ENCODE results near the gene CD8B. TPM values are rescaled to one million over a fixed set of nuclear protein-coding genes. Genes with fewer than 3 reads are reported as not detected.

CD8B gene
- total and polyA plus RNA-seq, 2 donors (not counting 3 experiments of a cell fraction or from before 2014, with no cell fraction given): not detected

DNA sequence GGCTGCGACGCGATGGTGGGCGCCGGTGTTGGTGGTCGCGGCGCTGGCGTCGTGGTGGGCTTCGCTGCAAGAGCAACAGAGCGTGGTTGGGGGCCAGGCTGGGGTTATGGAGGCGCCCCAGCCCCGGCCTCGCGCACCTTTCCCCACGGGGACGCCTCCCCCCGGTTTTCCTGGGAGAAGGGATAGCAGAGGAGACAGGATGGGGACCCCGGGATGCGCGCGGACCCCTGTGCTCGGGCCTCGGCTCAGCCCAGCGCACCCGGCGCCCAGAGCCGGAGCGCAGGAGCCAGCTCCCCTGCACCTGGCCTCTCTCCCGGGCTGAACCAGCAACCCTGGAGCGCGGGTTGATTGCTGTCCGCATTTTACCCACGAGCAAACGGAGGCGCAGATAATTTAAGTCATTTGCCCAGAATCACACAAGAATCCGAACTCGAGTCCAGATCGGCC is 72.0 kb downstream of the CD8B start:
- Histone ChIP-seq H3K27ac (ENCODE audit: insufficient read depth, low read depth, low read length) (no peak overlapping the region), H3K4me2 (ENCODE audit: insufficient read depth, low read length) (no peak overlapping the region), H3K9me3 (replicated peaks; ENCODE audit: control insufficient read depth, insufficient read depth, low read length) (no peaks in the 10 kb centered on the region), H3K9ac (replicated peaks; ENCODE audit: extremely low read depth, insufficient read depth, low read length) (no peak overlapping the region), H3K27me3 (ENCODE audit: control insufficient read depth in 2 of 2, insufficient read depth in 2 of 2, low read length in 2 of 2) (peaks cover 47 to 64% of the 10 kb centered on the region in 2 experiments), H3K79me2 (ENCODE audit: control insufficient read depth, insufficient read depth, low read length) (no peaks in the 10 kb centered on the region), H4K20me1 (replicated peaks; ENCODE audit: control insufficient read depth, extremely low read depth, insufficient read depth, low read length) (no peaks in the 10 kb centered on the region), H3K36me3 (ENCODE audit: control insufficient read depth in 2 of 2, extremely low read depth in 1 of 2, insufficient read depth in 2 of 2, low read length in 2 of 2) (no peaks in the 10 kb centered on the region), H3K9me1 (replicated peaks; ENCODE audit: control insufficient read depth, extremely low read depth, insufficient read depth, low read length) (no peaks in the 10 kb centered on the region), H3K4me3 (replicated peaks in 1 of 3; ENCODE audit: insufficient read depth in 1 of 3, low read depth in 1 of 3, low read length in 3 of 3) (no peak overlapping the region), H3K4me1 (ENCODE audit: control insufficient read depth, extremely low read depth, insufficient read depth, low read length) (no peaks in the 10 kb centered on the region), H2AFZ (ENCODE audit: low read depth, low read length) (no peak overlapping the region)
- BruUV-seq (replicated peaks): no TSS peak
- ChIA-PET CTCF (no interaction called here), POLR2A (no interaction called here)
- FAIRE-seq (no peak), DNase-seq (ENCODE audit: low read depth, low spot score) (no peak)
- dilution Hi-C loops (cut with MboI; ENCODE audit: extremely low pct_ligation_motif_present, low sequenced_read_pairs) (no loop called here), intact Hi-C loops (cut with micrococcal nuclease) (no loop called here)
- TF ChIP-seq EZH2 (IDR thresholded peaks at IDR 0.05; ENCODE audit: borderline replicate concordance, low read depth, low read length, severe bottlenecking): peak; percentile 67
- TF ChIP-seq, protein P1, sequence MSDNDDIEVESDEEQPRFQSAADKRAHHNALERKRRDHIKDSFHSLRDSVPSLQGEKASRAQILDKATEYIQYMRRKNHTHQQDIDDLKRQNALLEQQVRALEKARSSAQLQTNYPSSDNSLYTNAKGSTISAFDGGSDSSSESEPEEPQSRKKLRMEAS (IDR thresholded peaks at IDR 0.05; ENCODE audit: insufficient read depth, insufficient read length): no peak

GRCh38 chr2:86788881-86789686 is 72.6 kb downstream of the CD8B start:
- Histone ChIP-seq H3K4me1 (ENCODE audit: control insufficient read depth, extremely low read depth, insufficient read depth, low read length) (no peaks in the 10 kb centered on the region), H3K4me3 (replicated peaks in 1 of 3; ENCODE audit: insufficient read depth in 1 of 3, low read depth in 1 of 3, low read length in 3 of 3) (no peak overlapping the region), H3K9ac (replicated peaks; ENCODE audit: extremely low read depth, insufficient read depth, low read length) (no peak overlapping the region), H3K9me1 (replicated peaks; ENCODE audit: control insufficient read depth, extremely low read depth, insufficient read depth, low read length) (no peaks in the 10 kb centered on the region), H3K4me2 (ENCODE audit: insufficient read depth, low read length) (no peak overlapping the region), H3K27ac (ENCODE audit: insufficient read depth, low read depth, low read length) (no peak overlapping the region), H2AFZ (ENCODE audit: low read depth, low read length) (no peak overlapping the region), H3K9me3 (replicated peaks; ENCODE audit: control insufficient read depth, insufficient read depth, low read length) (no peaks in the 10 kb centered on the region), H3K79me2 (ENCODE audit: control insufficient read depth, insufficient read depth, low read length) (no peaks in the 10 kb centered on the region), H4K20me1 (replicated peaks; ENCODE audit: control insufficient read depth, extremely low read depth, insufficient read depth, low read length) (no peaks in the 10 kb centered on the region), H3K36me3 (ENCODE audit: control insufficient read depth in 2 of 2, extremely low read depth in 1 of 2, insufficient read depth in 2 of 2, low read length in 2 of 2) (no peaks in the 10 kb centered on the region), H3K27me3 (ENCODE audit: control insufficient read depth in 2 of 2, insufficient read depth in 2 of 2, low read length in 2 of 2) (peaks cover 48 to 63% of the 10 kb centered on the region in 2 experiments)
- dilution Hi-C loops (cut with MboI; ENCODE audit: extremely low pct_ligation_motif_present, low sequenced_read_pairs) (no loop called here), intact Hi-C loops (cut with micrococcal nuclease) (no loop called here)
- no peak for DNase-seq (ENCODE audit: low read depth, low spot score)
- BruUV-seq (replicated peaks): no TSS peak
- TF ChIP-seq EZH2 (IDR thresholded peaks at IDR 0.05; ENCODE audit: borderline replicate concordance, low read depth, low read length, severe bottlenecking) (peak; percentile 90), JUN (IDR thresholded peaks at IDR 0.05; ENCODE audit: borderline replicate concordance, insufficient read depth, insufficient read length, low read depth) (no peak), FOS (IDR thresholded peaks at IDR 0.05; ENCODE audit: borderline replicate concordance, insufficient read depth, low read length) (no peak)
- CTCF ChIA-PET: no interaction called here
- no peak for FAIRE-seq
- POLR2A ChIA-PET: no interaction called here
